GM12892 (cell line): ENCODE measurements around the gene CDH4.

Source experiments
- POLR2A ChIP-seq: IDR thresholded peaks from 2 replicates; pipeline ENCODE4 v1.6.1; 2011; ENCODE audit warnings: low read depth, low read length, control low read depth
- POLR2AphosphoS5 ChIP-seq: IDR thresholded peaks from 2 replicates; pipeline ENCODE4 v1.6.1; 2011; ENCODE audit warnings: low read depth, low read length, control low read depth

DNA sequence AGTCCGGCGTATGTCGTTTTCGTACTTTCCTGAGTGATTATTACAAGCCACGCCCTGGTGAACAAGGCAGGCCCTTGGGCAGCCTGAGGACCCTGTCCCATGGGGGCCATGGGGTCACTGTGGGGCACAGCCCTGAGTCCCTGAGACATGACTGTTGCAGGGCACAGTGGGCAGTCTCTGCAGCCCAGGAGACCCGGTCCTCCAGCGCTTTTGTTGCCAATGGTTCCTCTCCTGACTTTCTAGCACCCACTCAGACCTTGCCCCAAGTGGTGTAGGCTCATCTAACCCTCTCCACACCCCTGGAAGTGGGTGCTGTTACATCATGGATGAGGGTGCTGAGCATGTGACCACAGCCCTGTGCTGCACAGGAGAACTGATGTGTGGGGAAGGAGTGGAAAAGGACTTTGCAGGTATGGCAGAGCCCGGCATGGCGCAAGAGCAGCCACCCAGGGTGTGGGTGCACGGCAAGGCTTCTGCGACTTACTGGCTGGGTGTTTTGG lies 494.1 kb downstream of the CDH4 start:
- no peak for TF ChIP-seq POLR2AphosphoS5
- no peak for TF ChIP-seq POLR2A
